ENCODE results near the gene NFIB. TPM values are rescaled to one million over a fixed set of nuclear protein-coding genes. Genes with fewer than 3 reads are reported as not detected.

Gene NFIB
- total RNA-seq, 1 donor from 2014 or later: 99.9 TPM

GRCh38 chr9:14261616-14262015 is 52.3 kb downstream of the NFIB start:
- intact Hi-C loops (cut with DNase I): no loop called here
- H3K4me1 ChIP-seq: peaks cover 0 to 18% of the 10 kb centered on the region in 2 donors
- H3K4me3 ChIP-seq: no peak overlapping the region
- H3K27me3 ChIP-seq: no peaks in the 10 kb centered on the region
- H3K36me3 ChIP-seq: no peaks in the 10 kb centered on the region
- TF ChIP-seq, protein P1, sequence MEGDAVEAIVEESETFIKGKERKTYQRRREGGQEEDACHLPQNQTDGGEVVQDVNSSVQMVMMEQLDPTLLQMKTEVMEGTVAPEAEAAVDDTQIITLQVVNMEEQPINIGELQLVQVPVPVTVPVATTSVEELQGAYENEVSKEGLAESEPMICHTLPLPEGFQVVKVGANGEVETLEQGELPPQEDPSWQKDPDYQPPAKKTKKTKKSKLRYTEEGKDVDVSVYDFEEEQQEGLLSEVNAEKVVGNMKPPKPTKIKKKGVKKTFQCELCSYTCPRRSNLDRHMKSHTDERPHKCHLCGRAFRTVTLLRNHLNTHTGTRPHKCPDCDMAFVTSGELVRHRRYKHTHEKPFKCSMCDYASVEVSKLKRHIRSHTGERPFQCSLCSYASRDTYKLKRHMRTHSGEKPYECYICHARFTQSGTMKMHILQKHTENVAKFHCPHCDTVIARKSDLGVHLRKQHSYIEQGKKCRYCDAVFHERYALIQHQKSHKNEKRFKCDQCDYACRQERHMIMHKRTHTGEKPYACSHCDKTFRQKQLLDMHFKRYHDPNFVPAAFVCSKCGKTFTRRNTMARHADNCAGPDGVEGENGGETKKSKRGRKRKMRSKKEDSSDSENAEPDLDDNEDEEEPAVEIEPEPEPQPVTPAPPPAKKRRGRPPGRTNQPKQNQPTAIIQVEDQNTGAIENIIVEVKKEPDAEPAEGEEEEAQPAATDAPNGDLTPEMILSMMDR (IDR thresholded peaks at IDR 0.05): no peak
- peak overlapping the region in 1 of 2 donors; percentile 10 for H3K27ac ChIP-seq
- no peak for DNase-seq (ENCODE audit: low spot score in 2 of 2)
- no peaks in the 10 kb centered on the region for H3K9me3 ChIP-seq

GRCh38 chr9:14260101-14260500 is 53.8 kb downstream of the NFIB start:
- Histone ChIP-seq H3K27ac (peak overlapping the region in 1 of 2 donors; percentile 38), H3K4me1 (peaks cover 0 to 30% of the 10 kb centered on the region in 2 donors), H3K9me3 (no peaks in the 10 kb centered on the region), H3K4me3 (no peak overlapping the region), H3K27me3 (no peaks in the 10 kb centered on the region), H3K36me3 (no peaks in the 10 kb centered on the region)
- no peak for DNase-seq (ENCODE audit: low spot score in 2 of 2)
- TF ChIP-seq, protein P1 (IDR thresholded peaks at IDR 0.05): no peak
- intact Hi-C loops (cut with DNase I): no loop called here

DNA sequence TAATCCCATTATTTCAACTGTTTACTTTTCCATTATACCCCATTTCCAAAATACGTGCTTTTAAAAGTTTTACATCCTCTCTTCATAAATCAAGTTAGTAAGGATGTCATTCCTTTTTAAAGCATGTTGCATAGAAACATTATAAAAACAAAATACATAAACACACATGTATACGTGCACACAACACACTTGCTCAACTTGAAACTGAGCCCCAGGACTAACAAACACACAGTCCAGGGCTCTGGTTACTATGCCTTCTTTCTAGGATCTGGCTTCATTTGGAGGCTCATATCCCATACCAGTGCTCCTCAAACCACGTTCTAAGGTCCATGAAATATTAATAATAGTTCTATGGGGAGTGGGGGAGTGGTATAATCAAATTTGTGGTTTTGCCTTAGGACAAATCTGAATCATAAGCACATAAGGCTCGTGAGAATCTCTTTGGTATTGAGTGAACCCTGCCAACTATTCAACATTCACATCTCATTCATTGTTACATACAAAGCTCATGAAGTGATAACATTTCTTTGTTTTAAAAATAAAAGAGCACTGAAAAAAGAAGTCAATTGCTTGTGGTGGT is 55.2 kb downstream of the NFIB start:
- TF ChIP-seq, protein P1 (IDR thresholded peaks at IDR 0.05): no peak
- H3K27ac ChIP-seq: peak overlapping the region; percentile 38 to 61
- no peaks in the 10 kb centered on the region for H3K9me3 ChIP-seq
- no peak for DNase-seq (ENCODE audit: low spot score in 2 of 2)
- no peaks in the 10 kb centered on the region for H3K27me3 ChIP-seq
- no peaks in the 10 kb centered on the region for H3K36me3 ChIP-seq
- intact Hi-C loops (cut with DNase I): no loop called here
- no peak overlapping the region for H3K4me3 ChIP-seq
- peaks cover 0 to 31% of the 10 kb centered on the region in 2 donors for H3K4me1 ChIP-seq

DNA sequence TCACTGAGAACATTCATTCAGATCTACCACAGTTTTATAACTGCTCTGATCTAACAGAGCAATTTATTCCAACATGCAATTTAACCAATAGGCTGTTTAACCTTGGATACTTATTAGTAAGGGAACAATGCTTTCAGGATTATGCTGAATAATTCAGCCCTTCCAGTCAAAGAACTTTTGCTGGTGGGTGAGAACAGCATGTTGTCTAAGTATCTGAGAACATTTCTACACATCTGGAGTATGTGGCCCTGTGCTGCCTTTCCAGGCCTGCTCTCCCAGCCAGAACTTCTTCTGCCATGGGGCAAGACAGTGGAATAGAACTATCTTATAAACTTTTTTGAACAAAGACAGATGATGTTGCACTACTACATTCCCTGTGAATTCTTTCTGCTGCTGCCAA is 55.8 kb downstream of the NFIB start:
- no peak for DNase-seq (ENCODE audit: low spot score in 2 of 2)
- H3K4me1 ChIP-seq: peaks cover 0 to 31% of the 10 kb centered on the region in 2 donors
- no peak overlapping the region for H3K27ac ChIP-seq
- TF ChIP-seq, protein P1 (IDR thresholded peaks at IDR 0.05): no peak
- no peak overlapping the region for H3K4me3 ChIP-seq
- intact Hi-C loops (cut with DNase I): no loop called here
- no peaks in the 10 kb centered on the region for H3K36me3 ChIP-seq
- no peaks in the 10 kb centered on the region for H3K9me3 ChIP-seq
- no peaks in the 10 kb centered on the region for H3K27me3 ChIP-seq

- H3K4me1 ChIP-seq: peaks cover 0 to 35% of the 10 kb centered on the region in 2 donors
- H3K27ac ChIP-seq: peak overlapping the region; percentile 54 to 65
- H3K9me3 ChIP-seq: no peaks in the 10 kb centered on the region
- DNase-seq (ENCODE audit: low spot score in 2 of 2): no peak
- H3K4me3 ChIP-seq: no peak overlapping the region
- H3K27me3 ChIP-seq: no peaks in the 10 kb centered on the region
- no peaks in the 10 kb centered on the region for H3K36me3 ChIP-seq
- intact Hi-C loops (cut with DNase I): no loop called here
- TF ChIP-seq, protein P1 (IDR thresholded peaks at IDR 0.05): no peak
Observed at GRCh38 chr9:14256588-14256987, 57.4 kb downstream of the NFIB start.
